ENCODE results near the gene USE1.

DNA sequence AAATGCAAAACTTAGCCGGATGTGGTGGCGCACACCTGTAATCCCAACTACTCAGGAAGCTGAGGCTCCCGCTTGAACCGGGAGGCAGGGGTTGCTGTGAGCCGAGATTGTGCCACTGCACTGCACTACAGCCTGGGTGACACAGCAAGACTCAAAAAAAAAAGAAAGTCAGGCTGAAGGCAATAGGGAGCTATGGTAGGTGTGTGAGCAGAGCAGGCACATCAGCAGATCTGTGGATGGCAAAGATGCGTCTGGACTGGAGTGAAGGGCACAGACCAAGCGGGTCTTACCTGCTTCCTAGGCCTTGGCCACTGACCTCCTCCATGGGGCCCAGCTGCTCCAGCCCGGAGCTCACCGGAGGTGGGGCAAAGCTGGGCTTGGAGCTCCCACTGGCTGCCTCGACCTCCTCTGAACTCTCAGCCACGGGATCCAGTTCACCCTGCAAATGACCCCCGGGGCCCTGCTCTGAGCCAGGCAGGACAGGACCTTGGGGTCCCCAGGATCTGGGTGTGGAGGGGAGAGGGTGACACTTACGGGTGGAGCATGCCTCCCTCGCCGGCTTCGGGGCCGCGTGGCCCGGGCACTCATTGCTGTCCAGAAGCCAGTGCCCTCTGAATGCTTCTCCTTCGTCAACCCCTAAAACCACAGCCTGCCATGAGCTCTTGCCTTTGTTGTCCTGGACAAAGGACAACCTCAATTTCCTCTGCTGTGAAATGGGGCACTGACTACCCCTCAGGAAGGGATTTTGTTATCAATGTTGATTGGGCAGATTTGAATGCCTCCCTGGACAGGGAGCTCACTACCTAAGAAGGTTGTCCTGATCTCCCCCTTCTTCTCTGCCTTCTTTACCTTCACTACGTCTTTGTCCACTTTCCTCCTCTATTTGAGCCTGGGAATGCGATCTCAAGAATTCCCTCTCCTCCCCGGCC is 48.8 kb downstream of the USE1 start:
- TF ChIP-seq CTCF (IDR thresholded peaks at IDR 0.05; ENCODE audit: low read depth, low read length, missing input control) (no peak), RAD21 (IDR thresholded peaks at IDR 0.05) (no peak), SP1 (IDR thresholded peaks at IDR 0.05) (no peak), JUND (IDR thresholded peaks at IDR 0.05) (no peak), MAX (IDR thresholded peaks at IDR 0.05) (no peak), YY1 (IDR thresholded peaks at IDR 0.05) (no peak), EGR1 (IDR thresholded peaks at IDR 0.05; ENCODE audit: low read depth in 2 of 2) (no peak), ATF3 (IDR thresholded peaks at IDR 0.05) (no peak)
- TF ChIP-seq, protein P1, sequence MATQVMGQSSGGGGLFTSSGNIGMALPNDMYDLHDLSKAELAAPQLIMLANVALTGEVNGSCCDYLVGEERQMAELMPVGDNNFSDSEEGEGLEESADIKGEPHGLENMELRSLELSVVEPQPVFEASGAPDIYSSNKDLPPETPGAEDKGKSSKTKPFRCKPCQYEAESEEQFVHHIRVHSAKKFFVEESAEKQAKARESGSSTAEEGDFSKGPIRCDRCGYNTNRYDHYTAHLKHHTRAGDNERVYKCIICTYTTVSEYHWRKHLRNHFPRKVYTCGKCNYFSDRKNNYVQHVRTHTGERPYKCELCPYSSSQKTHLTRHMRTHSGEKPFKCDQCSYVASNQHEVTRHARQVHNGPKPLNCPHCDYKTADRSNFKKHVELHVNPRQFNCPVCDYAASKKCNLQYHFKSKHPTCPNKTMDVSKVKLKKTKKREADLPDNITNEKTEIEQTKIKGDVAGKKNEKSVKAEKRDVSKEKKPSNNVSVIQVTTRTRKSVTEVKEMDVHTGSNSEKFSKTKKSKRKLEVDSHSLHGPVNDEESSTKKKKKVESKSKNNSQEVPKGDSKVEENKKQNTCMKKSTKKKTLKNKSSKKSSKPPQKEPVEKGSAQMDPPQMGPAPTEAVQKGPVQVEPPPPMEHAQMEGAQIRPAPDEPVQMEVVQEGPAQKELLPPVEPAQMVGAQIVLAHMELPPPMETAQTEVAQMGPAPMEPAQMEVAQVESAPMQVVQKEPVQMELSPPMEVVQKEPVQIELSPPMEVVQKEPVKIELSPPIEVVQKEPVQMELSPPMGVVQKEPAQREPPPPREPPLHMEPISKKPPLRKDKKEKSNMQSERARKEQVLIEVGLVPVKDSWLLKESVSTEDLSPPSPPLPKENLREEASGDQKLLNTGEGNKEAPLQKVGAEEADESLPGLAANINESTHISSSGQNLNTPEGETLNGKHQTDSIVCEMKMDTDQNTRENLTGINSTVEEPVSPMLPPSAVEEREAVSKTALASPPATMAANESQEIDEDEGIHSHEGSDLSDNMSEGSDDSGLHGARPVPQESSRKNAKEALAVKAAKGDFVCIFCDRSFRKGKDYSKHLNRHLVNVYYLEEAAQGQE (IDR thresholded peaks at IDR 0.05) = no peak
- TF ChIP-seq, protein P2, sequence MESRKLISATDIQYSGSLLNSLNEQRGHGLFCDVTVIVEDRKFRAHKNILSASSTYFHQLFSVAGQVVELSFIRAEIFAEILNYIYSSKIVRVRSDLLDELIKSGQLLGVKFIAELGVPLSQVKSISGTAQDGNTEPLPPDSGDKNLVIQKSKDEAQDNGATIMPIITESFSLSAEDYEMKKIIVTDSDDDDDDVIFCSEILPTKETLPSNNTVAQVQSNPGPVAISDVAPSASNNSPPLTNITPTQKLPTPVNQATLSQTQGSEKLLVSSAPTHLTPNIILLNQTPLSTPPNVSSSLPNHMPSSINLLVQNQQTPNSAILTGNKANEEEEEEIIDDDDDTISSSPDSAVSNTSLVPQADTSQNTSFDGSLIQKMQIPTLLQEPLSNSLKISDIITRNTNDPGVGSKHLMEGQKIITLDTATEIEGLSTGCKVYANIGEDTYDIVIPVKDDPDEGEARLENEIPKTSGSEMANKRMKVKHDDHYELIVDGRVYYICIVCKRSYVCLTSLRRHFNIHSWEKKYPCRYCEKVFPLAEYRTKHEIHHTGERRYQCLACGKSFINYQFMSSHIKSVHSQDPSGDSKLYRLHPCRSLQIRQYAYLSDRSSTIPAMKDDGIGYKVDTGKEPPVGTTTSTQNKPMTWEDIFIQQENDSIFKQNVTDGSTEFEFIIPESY (IDR thresholded peaks at IDR 0.05) = no peak
